ENCODE results near the gene NFIC. TPM values are rescaled to one million over a fixed set of nuclear protein-coding genes. Genes with fewer than 3 reads are reported as not detected.

NFIC gene
- total and polyA plus RNA-seq, 10 of the 15 experiments (the other 5 are each of a cell fraction or from before 2014, with no cell fraction given) = 0.71 to 53.5 (median 10.2) TPM

DNA sequence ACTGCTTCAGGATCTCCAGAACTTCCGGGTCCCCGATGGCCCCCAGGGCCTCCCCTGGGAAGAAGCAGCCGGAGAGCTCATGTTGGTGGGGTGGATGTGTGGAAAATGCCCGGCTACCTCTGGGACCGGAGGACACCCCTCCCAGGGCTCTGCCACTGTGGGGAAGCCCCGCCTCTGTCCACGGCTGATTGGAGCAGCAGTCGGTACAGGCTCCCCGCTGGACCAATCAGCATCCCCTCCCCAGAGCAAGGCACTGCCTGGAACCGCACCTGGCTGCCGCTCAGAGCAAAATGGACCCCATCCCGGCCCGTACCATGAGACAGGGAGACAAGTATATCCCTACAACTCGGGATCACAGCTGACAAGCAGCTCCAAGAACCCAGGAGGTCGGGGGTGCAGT, 127.7 kb downstream of the NFIC start:
- ChIA-PET RAD21 (ENCODE audit: unreplicated experiment) (no interaction called here), CTCF (interaction anchor here (0.8 kb wide), 1 partner anchor 189 kb away, joined by 3 read pairs; no protein-coding TSS in a partner anchor), POLR2A (no interaction called here), SMC1A (ENCODE audit: uncharacterized antibody, unreplicated experiment) (no interaction called here)
- no peaks in the 10 kb centered on the region for H4K20me1 ChIP-seq (ENCODE audit: control insufficient read depth, insufficient read depth)
- WGBS (ENCODE audit: insufficient coverage, insufficient replicate concordance, low lambda C conversion rate, missing lambda C conversion rate) = 91% methylated on average over 15 of the region's 15 CpGs
- BruUV-seq (replicated peaks) = no TSS peak
- peaks cover 6 to 19% of the 10 kb centered on the region in 2 experiments for H3K36me3 ChIP-seq (ENCODE audit: control insufficient read depth in 2 of 2, insufficient read depth in 2 of 2, low read length in 1 of 2)
- H3K4me1 ChIP-seq (ENCODE audit: control insufficient read depth, insufficient read depth, low read length) = no peaks in the 10 kb centered on the region
- DNase-seq (ENCODE audit: low read depth, low spot score) (no peak), FAIRE-seq (no peak), ATAC-seq (peak; percentile 70)
- H3K4me2 ChIP-seq (ENCODE audit: control insufficient read depth, insufficient read depth) = no peak overlapping the region
- intact Hi-C loops (cut with micrococcal nuclease; ENCODE audit: unreplicated experiment) = no loop called here
- H3K79me2 ChIP-seq (ENCODE audit: control insufficient read depth, insufficient read depth, low read length) = peaks cover 3% of the 10 kb centered on the region
- no peaks in the 10 kb centered on the region; the same call in 2 of the 3 replicates for H3K9me3 ChIP-seq (replicated peaks; ENCODE audit: control insufficient read depth, insufficient read depth, low read length)
- no peak overlapping the region for H3K4me3 ChIP-seq
- in situ Hi-C loops (cut with MboI) = no loop called here
- H3K27ac ChIP-seq (ENCODE audit: control insufficient read depth, insufficient read depth) = no peak overlapping the region
- no peak overlapping the region for H2AFZ ChIP-seq (ENCODE audit: control insufficient read depth, low read depth, low read length)
- H3K27me3 ChIP-seq (replicated peaks in 1 of 2; ENCODE audit: control insufficient read depth in 2 of 2, insufficient read depth in 2 of 2, low read length in 1 of 2) = no peaks in the 10 kb centered on the region
- H3K9ac ChIP-seq (ENCODE audit: control insufficient read depth, insufficient read depth, low read length) = no peak overlapping the region
- TF ChIP-seq, protein P1, sequence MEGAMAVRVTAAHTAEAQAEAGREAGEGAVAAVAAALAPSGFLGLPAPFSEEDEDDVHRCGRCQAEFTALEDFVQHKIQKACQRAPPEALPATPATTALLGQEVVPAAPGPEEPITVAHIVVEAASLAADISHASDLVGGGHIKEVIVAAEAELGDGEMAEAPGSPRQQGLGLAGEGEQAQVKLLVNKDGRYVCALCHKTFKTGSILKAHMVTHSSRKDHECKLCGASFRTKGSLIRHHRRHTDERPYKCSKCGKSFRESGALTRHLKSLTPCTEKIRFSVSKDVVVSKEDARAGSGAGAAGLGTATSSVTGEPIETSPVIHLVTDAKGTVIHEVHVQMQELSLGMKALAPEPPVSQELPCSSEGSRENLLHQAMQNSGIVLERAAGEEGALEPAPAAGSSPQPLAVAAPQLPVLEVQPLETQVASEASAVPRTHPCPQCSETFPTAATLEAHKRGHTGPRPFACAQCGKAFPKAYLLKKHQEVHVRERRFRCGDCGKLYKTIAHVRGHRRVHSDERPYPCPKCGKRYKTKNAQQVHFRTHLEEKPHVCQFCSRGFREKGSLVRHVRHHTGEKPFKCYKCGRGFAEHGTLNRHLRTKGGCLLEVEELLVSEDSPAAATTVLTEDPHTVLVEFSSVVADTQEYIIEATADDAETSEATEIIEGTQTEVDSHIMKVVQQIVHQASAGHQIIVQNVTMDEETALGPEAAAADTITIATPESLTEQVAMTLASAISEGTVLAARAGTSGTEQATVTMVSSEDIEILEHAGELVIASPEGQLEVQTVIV (IDR thresholded peaks at IDR 0.05; ENCODE audit: borderline replicate concordance, partially characterized antibody) = no peak
- TF ChIP-seq CHD4 (IDR thresholded peaks at IDR 0.05) (no peak), IKZF2 (IDR thresholded peaks at IDR 0.05) (no peak), CHD1 (IDR thresholded peaks at IDR 0.05; ENCODE audit: low read depth, low read length) (no peak), IKZF1 (conservative IDR thresholded peaks at IDR 0.05) (no peak), NFYB (IDR thresholded peaks at IDR 0.05; ENCODE audit: insufficient read depth, low read depth, low read length) (peak; percentile 51; the same call in 1 of the 2 replicates), SIX5 (IDR thresholded peaks at IDR 0.05; ENCODE audit: low read depth, low read length, severe bottlenecking) (no peak)
- TF ChIP-seq, protein P2, sequence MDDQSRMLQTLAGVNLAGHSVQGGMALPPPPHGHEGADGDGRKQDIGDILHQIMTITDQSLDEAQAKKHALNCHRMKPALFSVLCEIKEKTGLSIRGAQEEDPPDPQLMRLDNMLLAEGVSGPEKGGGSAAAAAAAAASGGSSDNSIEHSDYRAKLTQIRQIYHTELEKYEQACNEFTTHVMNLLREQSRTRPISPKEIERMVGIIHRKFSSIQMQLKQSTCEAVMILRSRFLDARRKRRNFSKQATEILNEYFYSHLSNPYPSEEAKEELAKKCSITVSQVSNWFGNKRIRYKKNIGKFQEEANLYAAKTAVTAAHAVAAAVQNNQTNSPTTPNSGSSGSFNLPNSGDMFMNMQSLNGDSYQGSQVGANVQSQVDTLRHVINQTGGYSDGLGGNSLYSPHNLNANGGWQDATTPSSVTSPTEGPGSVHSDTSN (IDR thresholded peaks at IDR 0.05; ENCODE audit: insufficient replicate concordance, low read depth, low read length) = peak; percentile 87
- TF ChIP-seq, protein P3, sequence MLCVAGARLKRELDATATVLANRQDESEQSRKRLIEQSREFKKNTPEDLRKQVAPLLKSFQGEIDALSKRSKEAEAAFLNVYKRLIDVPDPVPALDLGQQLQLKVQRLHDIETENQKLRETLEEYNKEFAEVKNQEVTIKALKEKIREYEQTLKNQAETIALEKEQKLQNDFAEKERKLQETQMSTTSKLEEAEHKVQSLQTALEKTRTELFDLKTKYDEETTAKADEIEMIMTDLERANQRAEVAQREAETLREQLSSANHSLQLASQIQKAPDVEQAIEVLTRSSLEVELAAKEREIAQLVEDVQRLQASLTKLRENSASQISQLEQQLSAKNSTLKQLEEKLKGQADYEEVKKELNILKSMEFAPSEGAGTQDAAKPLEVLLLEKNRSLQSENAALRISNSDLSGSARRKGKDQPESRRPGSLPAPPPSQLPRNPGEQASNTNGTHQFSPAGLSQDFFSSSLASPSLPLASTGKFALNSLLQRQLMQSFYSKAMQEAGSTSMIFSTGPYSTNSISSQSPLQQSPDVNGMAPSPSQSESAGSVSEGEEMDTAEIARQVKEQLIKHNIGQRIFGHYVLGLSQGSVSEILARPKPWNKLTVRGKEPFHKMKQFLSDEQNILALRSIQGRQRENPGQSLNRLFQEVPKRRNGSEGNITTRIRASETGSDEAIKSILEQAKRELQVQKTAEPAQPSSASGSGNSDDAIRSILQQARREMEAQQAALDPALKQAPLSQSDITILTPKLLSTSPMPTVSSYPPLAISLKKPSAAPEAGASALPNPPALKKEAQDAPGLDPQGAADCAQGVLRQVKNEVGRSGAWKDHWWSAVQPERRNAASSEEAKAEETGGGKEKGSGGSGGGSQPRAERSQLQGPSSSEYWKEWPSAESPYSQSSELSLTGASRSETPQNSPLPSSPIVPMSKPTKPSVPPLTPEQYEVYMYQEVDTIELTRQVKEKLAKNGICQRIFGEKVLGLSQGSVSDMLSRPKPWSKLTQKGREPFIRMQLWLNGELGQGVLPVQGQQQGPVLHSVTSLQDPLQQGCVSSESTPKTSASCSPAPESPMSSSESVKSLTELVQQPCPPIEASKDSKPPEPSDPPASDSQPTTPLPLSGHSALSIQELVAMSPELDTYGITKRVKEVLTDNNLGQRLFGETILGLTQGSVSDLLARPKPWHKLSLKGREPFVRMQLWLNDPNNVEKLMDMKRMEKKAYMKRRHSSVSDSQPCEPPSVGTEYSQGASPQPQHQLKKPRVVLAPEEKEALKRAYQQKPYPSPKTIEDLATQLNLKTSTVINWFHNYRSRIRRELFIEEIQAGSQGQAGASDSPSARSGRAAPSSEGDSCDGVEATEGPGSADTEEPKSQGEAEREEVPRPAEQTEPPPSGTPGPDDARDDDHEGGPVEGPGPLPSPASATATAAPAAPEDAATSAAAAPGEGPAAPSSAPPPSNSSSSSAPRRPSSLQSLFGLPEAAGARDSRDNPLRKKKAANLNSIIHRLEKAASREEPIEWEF (IDR thresholded peaks at IDR 0.05; ENCODE audit: insufficient replicate concordance, low read depth, low read length) = no peak
- TF ChIP-seq, protein P4, sequence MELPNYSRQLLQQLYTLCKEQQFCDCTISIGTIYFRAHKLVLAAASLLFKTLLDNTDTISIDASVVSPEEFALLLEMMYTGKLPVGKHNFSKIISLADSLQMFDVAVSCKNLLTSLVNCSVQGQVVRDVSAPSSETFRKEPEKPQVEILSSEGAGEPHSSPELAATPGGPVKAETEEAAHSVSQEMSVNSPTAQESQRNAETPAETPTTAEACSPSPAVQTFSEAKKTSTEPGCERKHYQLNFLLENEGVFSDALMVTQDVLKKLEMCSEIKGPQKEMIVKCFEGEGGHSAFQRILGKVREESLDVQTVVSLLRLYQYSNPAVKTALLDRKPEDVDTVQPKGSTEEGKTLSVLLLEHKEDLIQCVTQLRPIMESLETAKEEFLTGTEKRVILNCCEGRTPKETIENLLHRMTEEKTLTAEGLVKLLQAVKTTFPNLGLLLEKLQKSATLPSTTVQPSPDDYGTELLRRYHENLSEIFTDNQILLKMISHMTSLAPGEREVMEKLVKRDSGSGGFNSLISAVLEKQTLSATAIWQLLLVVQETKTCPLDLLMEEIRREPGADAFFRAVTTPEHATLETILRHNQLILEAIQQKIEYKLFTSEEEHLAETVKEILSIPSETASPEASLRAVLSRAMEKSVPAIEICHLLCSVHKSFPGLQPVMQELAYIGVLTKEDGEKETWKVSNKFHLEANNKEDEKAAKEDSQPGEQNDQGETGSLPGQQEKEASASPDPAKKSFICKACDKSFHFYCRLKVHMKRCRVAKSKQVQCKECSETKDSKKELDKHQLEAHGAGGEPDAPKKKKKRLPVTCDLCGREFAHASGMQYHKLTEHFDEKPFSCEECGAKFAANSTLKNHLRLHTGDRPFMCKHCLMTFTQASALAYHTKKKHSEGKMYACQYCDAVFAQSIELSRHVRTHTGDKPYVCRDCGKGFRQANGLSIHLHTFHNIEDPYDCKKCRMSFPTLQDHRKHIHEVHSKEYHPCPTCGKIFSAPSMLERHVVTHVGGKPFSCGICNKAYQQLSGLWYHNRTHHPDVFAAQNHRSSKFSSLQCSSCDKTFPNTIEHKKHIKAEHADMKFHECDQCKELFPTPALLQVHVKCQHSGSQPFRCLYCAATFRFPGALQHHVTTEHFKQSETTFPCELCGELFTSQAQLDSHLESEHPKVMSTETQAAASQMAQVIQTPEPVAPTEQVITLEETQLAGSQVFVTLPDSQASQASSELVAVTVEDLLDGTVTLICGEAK (IDR thresholded peaks at IDR 0.05; ENCODE audit: borderline replicate concordance) = no peak
